GM12878 (cell line): Measurements from ENCODE around the gene TMEM237. TPM values are rescaled to one million over a fixed set of nuclear protein-coding genes. Genes with fewer than 3 reads are reported as not detected.

ENCODE experiments used
- polyA plus RNA-seq, 11 experiments: library from polyadenylated mRNA; depleted of rRNA in 4 of 11; unstranded in 6 of 11; stranded (reverse) in 5 of 11; fragments of >200 nt; fragmentation: Nextera tagmentation in 4 of 11; fragmentation: Illumina TruSeq in 1 of 11; extraction: Ambion mirVana in 4 of 11; extraction: Trizol in 1 of 11; gene quantifications; 1 replicate in 1 of 11; 2 replicates in 10 of 11; pipeline versions ENCODE4 v1.2.1 to v1.2.3, GENCODE V29; 2011 to 2016; ENCODE audit warnings: inconsistent platforms in 2 of 11, missing spikeins in 2 of 11, low read depth in 1 of 11
- small RNA-seq: library from RNA; depleted of rRNA; stranded (forward); fragments of <200 nt; gene quantifications from one replicate; pipeline ENCODE3, GENCODE V24; 2014
- total RNA-seq, 4 experiments: library from RNA; depleted of rRNA in 3 of 4; stranded (reverse); fragments of >200 nt in 3 of 4; fragmentation: Illumina TruSeq in 1 of 4; extraction: Trizol in 1 of 4; gene quantifications; 2 replicates each; pipeline versions ENCODE4 v1.2.1 to v1.2.3, GENCODE V29; 2013 to 2021

TMEM237 gene
- total and polyA plus RNA-seq, 10 of the 15 experiments (the other 5 are each of a cell fraction or from before 2014, with no cell fraction given): 15.0 to 43.7 (median 29.3) TPM

Small RNA genes lying within 50 kb of the gene (small RNA-seq; reads per million reads assigned to genes)
- gene RNU6-651P: not detected

Other genes starting within 250 kb of the TMEM237 start
- gene TRAK2, start 192.0 kb downstream of the TMEM237 start, total RNA-seq (2014; rRNA removed): 11.9 and 13.6 TPM in 2 replicates
- 15.2 and 16.4 TPM in 2 replicates for gene TRAK2, start 192.0 kb downstream of the TMEM237 start, total RNA-seq (2014; rRNA removed; fragmentation: Illumina TruSeq; extraction: Trizol)
- 20.0 and 20.6 TPM in 2 replicates for gene TRAK2, start 192.0 kb downstream of the TMEM237 start, total RNA-seq (2021)
- 10.3 and 12.7 TPM in 2 replicates for gene TRAK2, start 192.0 kb downstream of the TMEM237 start, polyA plus RNA-seq (2011; rRNA removed)
- gene TRAK2, start 192.0 kb downstream of the TMEM237 start, polyA plus RNA-seq (2014; fragmentation: Illumina TruSeq; extraction: Trizol): 16.4 and 19.9 TPM in 2 replicates
- 1 to 10 TPM; 5.2 to 5.5 TPM for gene TRAK2, start 192.0 kb downstream of the TMEM237 start, polyA plus RNA-seq (2014; fragmentation: Nextera tagmentation; extraction: Ambion mirVana)
- 8.4 and 9.9 TPM in 2 replicates for gene TRAK2, start 192.0 kb downstream of the TMEM237 start, polyA plus RNA-seq (2014; rRNA removed)
- gene TRAK2, start 192.0 kb downstream of the TMEM237 start, polyA plus RNA-seq (2016; fragmentation: Nextera tagmentation; extraction: Ambion mirVana): 10 to 100 TPM; 11.8 to 14.1 TPM
- 29.7 and 36.7 TPM in 2 replicates for gene STRADB, start 191.8 kb downstream of the TMEM237 start, total RNA-seq (2014; rRNA removed)
- 39.8 and 42.2 TPM in 2 replicates for gene STRADB, start 191.8 kb downstream of the TMEM237 start, total RNA-seq (2014; rRNA removed; fragmentation: Illumina TruSeq; extraction: Trizol)
- 33.0 and 34.7 TPM in 2 replicates for gene STRADB, start 191.8 kb downstream of the TMEM237 start, total RNA-seq (2021)
- gene STRADB, start 191.8 kb downstream of the TMEM237 start, polyA plus RNA-seq (2011; rRNA removed): 7.6 and 11.1 TPM in 2 replicates
- 39.0 and 46.6 TPM in 2 replicates for gene STRADB, start 191.8 kb downstream of the TMEM237 start, polyA plus RNA-seq (2014; fragmentation: Illumina TruSeq; extraction: Trizol)
- gene STRADB, start 191.8 kb downstream of the TMEM237 start, polyA plus RNA-seq (2014; fragmentation: Nextera tagmentation; extraction: Ambion mirVana): 10 to 100 TPM; 12.1 to 15.4 TPM
- 23.1 and 28.8 TPM in 2 replicates for gene STRADB, start 191.8 kb downstream of the TMEM237 start, polyA plus RNA-seq (2014; rRNA removed)
- 10 to 100 TPM; 54.5 to 58.3 TPM for gene STRADB, start 191.8 kb downstream of the TMEM237 start, polyA plus RNA-seq (2016; fragmentation: Nextera tagmentation; extraction: Ambion mirVana)
- not detected in 2 replicates for gene MPP4, start 55.1 kb upstream of the TMEM237 start, total RNA-seq (2014; rRNA removed)
- gene MPP4, start 55.1 kb upstream of the TMEM237 start, total RNA-seq (2014; rRNA removed; fragmentation: Illumina TruSeq; extraction: Trizol): not detected in 2 replicates
- 0.13 TPM in 1 of 2 replicates, not detected in the other for gene MPP4, start 55.1 kb upstream of the TMEM237 start, total RNA-seq (2021)
- gene MPP4, start 55.1 kb upstream of the TMEM237 start, polyA plus RNA-seq (2011; rRNA removed): 0.03 and 0.04 TPM in 2 replicates
- 0.03 and 0.19 TPM in 2 replicates for gene MPP4, start 55.1 kb upstream of the TMEM237 start, polyA plus RNA-seq (2014; fragmentation: Illumina TruSeq; extraction: Trizol)
- under 1 TPM; 0.04 to 0.14 TPM for gene MPP4, start 55.1 kb upstream of the TMEM237 start, polyA plus RNA-seq (2014; fragmentation: Nextera tagmentation; extraction: Ambion mirVana)
- gene MPP4, start 55.1 kb upstream of the TMEM237 start, polyA plus RNA-seq (2014; rRNA removed): 0.06 TPM in 2 replicates
- gene MPP4, start 55.1 kb upstream of the TMEM237 start, polyA plus RNA-seq (2016; fragmentation: Nextera tagmentation; extraction: Ambion mirVana): under 1 TPM in 1 of 2 experiments, not detected in 1; 0.06 TPM
- 7.2 and 8.7 TPM in 2 replicates for gene ALS2, start 137.4 kb upstream of the TMEM237 start, total RNA-seq (2014; rRNA removed)
- 9.1 TPM in 2 replicates for gene ALS2, start 137.4 kb upstream of the TMEM237 start, total RNA-seq (2014; rRNA removed; fragmentation: Illumina TruSeq; extraction: Trizol)
- 9.3 and 13.0 TPM in 2 replicates for gene ALS2, start 137.4 kb upstream of the TMEM237 start, total RNA-seq (2021)
- gene ALS2, start 137.4 kb upstream of the TMEM237 start, polyA plus RNA-seq (2011; rRNA removed): 9.6 and 11.2 TPM in 2 replicates
- gene ALS2, start 137.4 kb upstream of the TMEM237 start, polyA plus RNA-seq (2014; fragmentation: Illumina TruSeq; extraction: Trizol): 10.4 and 16.3 TPM in 2 replicates
- gene ALS2, start 137.4 kb upstream of the TMEM237 start, polyA plus RNA-seq (2014; fragmentation: Nextera tagmentation; extraction: Ambion mirVana): 1 to 10 TPM; 2.4 to 4.2 TPM
- gene ALS2, start 137.4 kb upstream of the TMEM237 start, polyA plus RNA-seq (2014; rRNA removed): 6.9 and 7.4 TPM in 2 replicates
- gene ALS2, start 137.4 kb upstream of the TMEM237 start, polyA plus RNA-seq (2016; fragmentation: Nextera tagmentation; extraction: Ambion mirVana): 1 to 10 TPM; 6.1 to 7.9 TPM
- gene CDK15, start 163.0 kb upstream of the TMEM237 start, total RNA-seq (2014; rRNA removed): not detected in 2 replicates
- gene CDK15, start 163.0 kb upstream of the TMEM237 start, total RNA-seq (2014; rRNA removed; fragmentation: Illumina TruSeq; extraction: Trizol): 0.04 TPM in 1 of 2 replicates, not detected in the other
- gene CDK15, start 163.0 kb upstream of the TMEM237 start, total RNA-seq (2021): not detected in 2 replicates
- gene CDK15, start 163.0 kb upstream of the TMEM237 start, polyA plus RNA-seq (2011; rRNA removed): 0.01 TPM in 1 of 2 replicates, not detected in the other
- not detected in 2 replicates for gene CDK15, start 163.0 kb upstream of the TMEM237 start, polyA plus RNA-seq (2014; fragmentation: Illumina TruSeq; extraction: Trizol)
- gene CDK15, start 163.0 kb upstream of the TMEM237 start, polyA plus RNA-seq (2014; fragmentation: Nextera tagmentation; extraction: Ambion mirVana): not detected
- gene CDK15, start 163.0 kb upstream of the TMEM237 start, polyA plus RNA-seq (2014; rRNA removed): not detected in 2 replicates
- gene CDK15, start 163.0 kb upstream of the TMEM237 start, polyA plus RNA-seq (2016; fragmentation: Nextera tagmentation; extraction: Ambion mirVana): not detected